Activated naive CD4-positive, alpha-beta T cell treated with anti-CD3 and anti-CD28 coated beads, Interleukin-2, amount 10 ng/mL, durations not matched to agents 7 days and 5 days (primary cell): ENCODE results near the gene CHST12.

Source experiments
- CTCF ChIA-PET: fragments of 350-600 bp; sonication (Branson Sonifier 250); formaldehyde crosslinking; loops from one replicate; lab custom pipeline; 2021; ENCODE audit warnings: antibody characterized with exemption; lab: Charles Lee
- DNase-seq: peaks from one replicate; pipeline ENCODE4 v3.0.0-alpha.2; 2020
- H3K27ac Mint-ChIP-seq: one replicate; pipeline ENCODE4 v1.8.0; 2021; ENCODE audit warnings: mild to moderate bottlenecking, moderate library complexity, mixed read lengths
- H3K27me3 Mint-ChIP-seq: one replicate; pipeline ENCODE4 v1.8.0; 2021; ENCODE audit warnings: mild to moderate bottlenecking, mixed read lengths
- H3K36me3 Mint-ChIP-seq: one replicate; pipeline ENCODE4 v1.8.0; 2021; ENCODE audit warnings: mixed read lengths
- H3K4me1 Mint-ChIP-seq: one replicate; pipeline ENCODE4 v1.8.0; 2021; ENCODE audit warnings: mixed read lengths
- H3K4me3 Mint-ChIP-seq: one replicate; pipeline ENCODE4 v1.8.0; 2021; ENCODE audit warnings: mild to moderate bottlenecking, moderate library complexity, mixed read lengths
- H3K9me3 Mint-ChIP-seq: one replicate; pipeline ENCODE4 v1.8.0; 2021; ENCODE audit warnings: mixed read lengths

CHST12 gene

DNA sequence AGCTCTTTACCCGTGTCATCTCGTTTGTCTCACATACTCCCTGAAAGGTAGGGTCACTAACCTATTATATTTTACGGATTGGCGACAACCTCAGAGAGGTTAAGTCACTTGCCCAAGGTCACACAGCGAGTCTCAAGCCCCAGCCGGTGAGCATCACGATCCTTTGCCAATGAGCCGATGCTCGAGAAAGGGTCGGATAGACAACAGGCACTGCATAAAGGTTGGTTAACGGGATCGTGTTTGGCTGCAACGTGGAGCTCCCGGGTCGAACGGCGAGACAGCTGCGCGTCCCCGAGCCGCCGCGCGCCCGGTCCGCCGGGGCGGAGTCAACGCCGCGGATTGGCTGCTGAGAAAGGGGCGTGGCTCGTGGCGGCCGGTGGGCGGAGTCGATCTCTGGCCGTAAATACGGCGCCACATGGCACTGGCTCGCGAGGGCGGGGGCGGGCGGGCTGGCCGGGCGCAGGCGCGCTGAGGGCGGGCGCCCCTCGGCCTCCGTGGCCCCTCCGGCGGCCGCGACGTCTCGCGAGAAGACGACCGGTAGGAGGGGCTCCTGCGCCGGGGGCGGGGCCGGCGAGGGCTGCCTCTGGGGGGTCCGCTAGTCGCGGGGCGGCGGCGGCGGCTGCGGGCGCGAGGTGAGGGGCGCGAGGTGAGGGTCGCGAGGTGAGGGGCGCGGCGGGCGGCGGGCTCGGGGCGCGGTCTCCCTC, at the start of gene CHST12:
CHST12 (plus strand) TSS at position 598 of the 704 bp plus-strand sequence. CDS start 29,029 bp downstream, outside the sequence.
- H3K4me3 Mint-ChIP-seq: peak within 1 kb of the TSS; percentile 74
- H3K27me3 Mint-ChIP-seq: peaks cover 6% of the 10 kb centered on the region
- peak; percentile 96 for DNase-seq
- CTCF ChIA-PET: interaction anchor here (1.2 kb wide), 1 partner anchor 49 kb away, joined by 3 read pairs; no protein-coding TSS in a partner anchor
- peaks cover 3% of the 10 kb centered on the region for H3K36me3 Mint-ChIP-seq
- peaks cover 52% of the 10 kb centered on the region for H3K4me1 Mint-ChIP-seq
- no peaks in the 10 kb centered on the region for H3K9me3 Mint-ChIP-seq
- peak within 1 kb of the TSS; percentile 94 for H3K27ac Mint-ChIP-seq

DNA sequence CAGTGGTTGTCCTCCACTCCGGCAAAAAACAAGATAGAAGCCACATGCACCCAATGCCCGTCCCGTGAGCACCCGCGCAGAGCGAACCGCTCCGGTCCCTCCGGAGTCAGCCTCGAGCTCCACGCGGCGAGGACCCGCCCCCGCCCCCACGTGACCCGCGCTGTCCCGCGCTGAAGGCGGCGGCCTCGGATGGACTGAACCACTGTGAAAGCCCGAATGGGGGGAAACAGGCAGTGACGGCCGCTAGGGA, 49.5 kb upstream of the CHST12 start:
- peak overlapping the region; percentile 98 for H3K27ac Mint-ChIP-seq
- H3K9me3 Mint-ChIP-seq: no peaks in the 10 kb centered on the region
- peak overlapping the region; percentile 79 for H3K4me3 Mint-ChIP-seq
- H3K27me3 Mint-ChIP-seq: no peaks in the 10 kb centered on the region
- peaks cover 7% of the 10 kb centered on the region for H3K36me3 Mint-ChIP-seq
- peaks cover 28% of the 10 kb centered on the region for H3K4me1 Mint-ChIP-seq
- CTCF ChIA-PET: interaction anchor here (1.2 to 1.9 kb wide), 4 partner anchors 49 to 196 kb away, joined by 3 to 6 read pairs (median 4); partner anchors contain the start of gene CHST12
- DNase-seq: peak; percentile 93

DNA sequence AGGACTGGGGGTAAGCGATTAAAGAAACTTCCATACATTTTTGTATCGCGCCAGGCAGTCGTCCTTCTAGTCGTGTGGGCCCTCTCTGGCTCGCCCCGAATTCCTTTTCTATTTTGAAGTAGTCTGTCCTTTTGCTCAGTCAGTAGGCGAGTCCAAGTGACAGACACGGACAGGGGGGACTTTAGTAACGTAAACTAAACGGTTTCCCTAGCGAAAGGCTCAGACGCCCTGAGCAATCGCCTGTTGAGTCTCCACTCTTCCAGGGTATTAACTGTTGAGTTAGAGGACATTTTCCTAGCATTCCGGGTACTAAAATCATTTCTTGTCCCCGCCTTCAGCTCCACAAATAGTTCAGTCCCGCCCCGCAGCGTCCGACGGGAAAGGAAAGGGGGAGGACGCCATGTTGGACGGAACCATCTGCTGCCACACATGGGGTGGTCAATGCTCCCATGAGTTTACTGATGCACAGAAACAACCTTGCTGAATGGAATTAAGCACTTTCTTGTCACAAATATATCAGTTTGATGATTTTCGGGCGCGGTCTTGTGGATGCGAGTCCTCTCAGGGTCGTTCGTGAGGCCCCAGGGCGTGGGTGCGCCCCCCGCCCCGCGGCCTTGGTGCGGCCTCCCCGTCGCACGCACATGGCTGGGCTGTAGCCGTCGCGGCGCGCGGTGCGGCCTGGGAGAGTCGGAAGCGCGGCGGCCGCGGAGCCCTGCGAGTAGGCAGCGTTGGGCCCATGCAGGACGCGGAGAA, 49.0 kb upstream of the CHST12 start, which contains the start of gene EIF3B:
EIF3B (plus strand) TSS at position 642 of the 753 bp plus-strand sequence; CDS start at position 737, 95 bp downstream.
- peaks cover 32% of the 10 kb centered on the region for H3K4me1 Mint-ChIP-seq
- H3K9me3 Mint-ChIP-seq: no peaks in the 10 kb centered on the region
- H3K36me3 Mint-ChIP-seq: peaks cover 10% of the 10 kb centered on the region
- CTCF ChIA-PET: interaction anchor here (1.2 to 1.9 kb wide), 4 partner anchors 49 to 197 kb away, joined by 3 to 6 read pairs (median 4); partner anchors contain the start of gene CHST12
- H3K4me3 Mint-ChIP-seq: peak within 1 kb of the TSS; percentile 83
- H3K27ac Mint-ChIP-seq: peak within 1 kb of the TSS; percentile 98
- DNase-seq: peak; percentile 92
- H3K27me3 Mint-ChIP-seq: no peaks in the 10 kb centered on the region

DNA sequence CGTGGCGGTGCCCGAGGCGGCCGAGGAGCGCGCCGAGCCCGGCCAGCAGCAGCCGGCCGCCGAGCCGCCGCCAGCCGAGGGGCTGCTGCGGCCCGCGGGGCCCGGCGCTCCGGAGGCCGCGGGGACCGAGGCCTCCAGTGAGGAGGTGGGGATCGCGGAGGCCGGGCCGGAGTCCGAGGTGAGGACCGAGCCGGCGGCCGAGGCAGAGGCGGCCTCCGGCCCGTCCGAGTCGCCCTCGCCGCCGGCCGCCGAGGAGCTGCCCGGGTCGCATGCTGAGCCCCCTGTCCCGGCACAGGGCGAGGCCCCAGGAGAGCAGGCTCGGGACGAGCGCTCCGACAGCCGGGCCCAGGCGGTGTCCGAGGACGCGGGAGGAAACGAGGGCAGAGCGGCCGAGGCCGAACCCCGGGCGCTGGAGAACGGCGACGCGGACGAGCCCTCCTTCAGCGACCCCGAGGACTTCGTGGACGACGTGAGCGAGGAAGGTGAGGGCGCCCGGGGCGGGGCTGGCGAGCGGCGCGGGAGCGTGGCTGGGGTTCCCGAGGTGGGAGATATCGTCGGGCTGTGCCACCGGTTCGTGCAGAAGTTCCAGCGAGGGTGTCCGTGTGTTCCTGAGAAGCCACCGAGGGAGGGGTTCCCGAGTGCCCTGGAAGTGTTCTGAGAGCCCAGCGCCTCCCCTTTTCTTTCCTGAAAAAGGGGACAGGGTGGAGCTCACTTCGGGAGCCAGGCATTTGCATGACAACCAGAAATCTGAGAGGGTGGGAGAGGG, 48.3 kb upstream of the CHST12 start:
- CTCF ChIA-PET: interaction anchor here (1.4 to 1.9 kb wide), 4 partner anchors 51 to 198 kb away, joined by 3 to 6 read pairs (median 4); no protein-coding TSS in a partner anchor
- peak; percentile 48 for DNase-seq
- no peaks in the 10 kb centered on the region for H3K27me3 Mint-ChIP-seq

DNA sequence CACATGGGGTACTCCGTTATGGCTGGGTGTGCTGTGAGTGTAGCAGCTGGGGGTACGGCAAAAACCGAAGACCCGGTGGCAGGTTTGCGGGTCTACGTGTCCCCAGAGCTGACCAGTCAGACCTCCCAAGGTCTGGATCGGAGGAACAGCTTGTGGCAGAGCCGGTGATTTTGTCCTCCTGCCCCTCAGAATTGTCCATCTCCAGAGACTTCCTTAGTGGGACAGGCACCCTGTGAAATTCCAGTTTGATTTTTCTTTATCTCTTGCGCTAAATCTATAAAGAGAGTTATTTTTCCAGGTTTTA, 47.8 kb upstream of the CHST12 start:
- Mint-ChIP-seq H3K27me3 (no peaks in the 10 kb centered on the region), H3K4me3 (peak overlapping the region; percentile 83), H3K36me3 (peaks cover 21% of the 10 kb centered on the region), H3K27ac (peak overlapping the region; percentile 92), H3K4me1 (peaks cover 44% of the 10 kb centered on the region), H3K9me3 (no peaks in the 10 kb centered on the region)
- no peak for DNase-seq
- CTCF ChIA-PET: interaction anchor here (1.6 kb wide), 1 partner anchor 114 kb away, joined by 5 read pairs; no protein-coding TSS in a partner anchor

More for the DNA sequence above, 48.3 kb upstream of the CHST12 start:
- Mint-ChIP-seq H3K27ac (peak overlapping the region; percentile 98), H3K9me3 (no peaks in the 10 kb centered on the region), H3K4me1 (peaks cover 38% of the 10 kb centered on the region), H3K36me3 (peaks cover 15% of the 10 kb centered on the region), H3K4me3 (peak overlapping the region; percentile 83)

DNA sequence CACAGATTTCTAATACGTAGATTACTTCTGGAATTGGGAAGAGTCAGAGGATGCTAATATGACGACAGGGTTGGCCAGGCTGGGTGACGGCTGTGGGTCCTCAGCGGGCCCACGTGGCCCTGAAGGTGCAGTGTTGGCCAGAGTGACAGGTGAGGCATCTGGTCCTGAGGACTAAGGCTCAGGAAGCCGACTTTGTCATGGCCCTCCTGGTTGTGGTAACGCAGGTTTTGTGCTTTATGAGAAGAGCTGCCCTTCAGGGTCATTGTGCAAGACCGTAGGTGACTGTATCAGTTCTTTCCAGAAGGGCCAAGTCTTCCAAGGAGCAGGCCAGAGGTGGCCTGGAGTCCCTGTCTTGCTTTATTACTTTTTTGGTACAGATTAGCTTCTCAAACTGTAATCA, 46.2 kb upstream of the CHST12 start:
- H3K9me3 Mint-ChIP-seq: no peaks in the 10 kb centered on the region
- CTCF ChIA-PET: no interaction called here
- H3K36me3 Mint-ChIP-seq: peaks cover 25% of the 10 kb centered on the region
- H3K4me1 Mint-ChIP-seq: peaks cover 45% of the 10 kb centered on the region
- H3K27me3 Mint-ChIP-seq: no peaks in the 10 kb centered on the region
- DNase-seq: no peak
- H3K4me3 Mint-ChIP-seq: peak overlapping the region; percentile 6
- no peak overlapping the region for H3K27ac Mint-ChIP-seq

DNA sequence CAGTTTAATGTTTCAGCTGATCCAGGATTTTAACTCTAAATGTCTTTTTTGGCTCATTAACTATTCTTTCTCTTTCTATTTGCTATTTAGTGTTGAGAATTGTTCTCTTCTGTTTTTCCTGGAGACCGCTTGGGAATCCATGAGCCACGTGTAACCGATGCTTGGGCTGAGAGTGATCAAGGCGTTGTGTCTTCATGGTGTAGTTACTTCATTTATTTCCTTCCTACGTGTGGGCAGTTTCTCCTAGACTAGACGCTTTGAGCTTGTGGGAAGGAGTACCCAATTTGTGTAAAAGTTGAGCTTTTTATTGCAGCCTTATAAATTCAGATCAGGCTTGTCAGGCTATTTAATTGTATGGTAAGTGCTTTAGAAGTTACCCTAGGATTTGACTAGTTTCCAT, 45.8 kb upstream of the CHST12 start:
- Mint-ChIP-seq H3K4me1 (peaks cover 44% of the 10 kb centered on the region), H3K36me3 (peaks cover 28% of the 10 kb centered on the region), H3K4me3 (peak overlapping the region; percentile 6), H3K9me3 (no peaks in the 10 kb centered on the region), H3K27me3 (no peaks in the 10 kb centered on the region), H3K27ac (peak overlapping the region; percentile 33)
- CTCF ChIA-PET: no interaction called here
- no peak for DNase-seq

DNA sequence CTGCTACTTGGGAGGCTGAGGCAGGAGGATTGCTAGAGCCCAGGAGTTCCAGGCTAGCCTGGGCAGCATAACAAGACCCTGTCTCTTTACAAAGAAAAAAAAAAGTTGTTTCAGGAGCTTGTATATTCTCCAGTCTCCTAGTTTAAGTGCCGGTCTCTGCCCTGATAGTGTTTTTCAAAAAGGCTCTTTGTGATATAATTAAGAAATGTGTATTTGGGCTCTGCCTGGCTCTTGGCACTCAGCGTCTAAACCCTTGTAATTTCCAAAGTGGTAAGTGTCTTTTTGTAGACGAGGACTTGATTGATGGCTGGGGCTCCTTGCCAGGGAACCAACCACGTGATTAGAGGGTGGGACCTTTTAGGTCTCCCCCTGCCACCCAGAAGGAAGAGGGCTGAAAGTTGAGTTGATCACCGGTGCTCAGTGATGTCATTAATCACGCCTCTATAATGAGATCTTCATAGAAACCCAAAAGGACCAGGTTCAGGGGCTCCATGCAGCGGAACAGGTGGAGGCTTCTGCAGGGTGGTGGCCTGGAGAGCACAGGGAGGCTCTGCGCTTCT, 44.4 kb upstream of the CHST12 start:
- DNase-seq: no peak
- H3K36me3 Mint-ChIP-seq: peaks cover 40% of the 10 kb centered on the region
- H3K27ac Mint-ChIP-seq: no peak overlapping the region
- no peaks in the 10 kb centered on the region for H3K9me3 Mint-ChIP-seq
- CTCF ChIA-PET: no interaction called here
- H3K4me1 Mint-ChIP-seq: peaks cover 36% of the 10 kb centered on the region
- no peak overlapping the region for H3K4me3 Mint-ChIP-seq
- H3K27me3 Mint-ChIP-seq: no peaks in the 10 kb centered on the region

DNA sequence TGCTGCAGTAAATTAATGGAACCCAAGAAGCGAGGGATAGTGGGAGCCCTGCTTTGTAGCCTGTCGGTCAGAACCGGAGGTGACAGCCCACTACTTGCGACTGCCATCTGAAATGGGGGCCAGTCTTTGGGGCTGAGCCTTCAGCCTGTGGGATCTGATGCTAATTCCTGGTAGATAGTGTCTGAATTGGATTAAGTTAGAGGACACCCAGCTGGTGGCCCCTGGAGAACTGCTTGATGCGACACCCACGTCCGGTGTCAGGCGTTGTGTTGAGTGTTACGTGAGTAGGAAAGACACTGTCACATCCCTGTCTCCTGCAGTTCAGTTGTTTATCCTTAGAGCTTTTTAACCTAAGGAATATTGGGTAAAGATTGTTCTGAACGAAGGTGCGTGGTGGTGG, 43.8 kb upstream of the CHST12 start:
- Mint-ChIP-seq H3K27me3 (no peaks in the 10 kb centered on the region), H3K4me3 (no peak overlapping the region), H3K9me3 (no peaks in the 10 kb centered on the region), H3K4me1 (peaks cover 36% of the 10 kb centered on the region), H3K36me3 (peaks cover 46% of the 10 kb centered on the region), H3K27ac (no peak overlapping the region)
- CTCF ChIA-PET: no interaction called here
- DNase-seq: no peak

DNA sequence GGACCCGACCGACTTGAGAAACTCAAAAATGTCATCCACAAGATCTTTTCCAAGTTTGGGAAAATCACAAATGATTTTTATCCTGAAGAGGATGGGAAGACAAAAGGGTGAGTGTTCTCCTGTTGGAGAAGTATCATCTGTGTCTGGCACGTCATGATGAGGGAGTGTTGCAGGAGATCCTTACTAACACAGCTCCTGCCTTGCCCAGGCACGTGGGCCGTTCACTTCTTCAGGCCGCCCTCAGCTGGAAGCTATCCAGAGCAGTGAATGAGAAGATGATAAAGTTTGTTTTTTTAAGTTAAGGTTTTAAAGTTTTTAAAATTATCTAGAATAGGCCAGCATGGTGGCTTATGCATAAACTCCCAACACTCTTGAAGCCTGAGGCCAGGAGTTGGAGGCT, 42.6 kb upstream of the CHST12 start:
- Mint-ChIP-seq H3K27me3 (no peaks in the 10 kb centered on the region), H3K4me1 (peaks cover 35% of the 10 kb centered on the region), H3K4me3 (no peak overlapping the region), H3K36me3 (peaks cover 53% of the 10 kb centered on the region), H3K27ac (peak overlapping the region; percentile 21), H3K9me3 (no peaks in the 10 kb centered on the region)
- no peak for DNase-seq
- CTCF ChIA-PET: no interaction called here

DNA sequence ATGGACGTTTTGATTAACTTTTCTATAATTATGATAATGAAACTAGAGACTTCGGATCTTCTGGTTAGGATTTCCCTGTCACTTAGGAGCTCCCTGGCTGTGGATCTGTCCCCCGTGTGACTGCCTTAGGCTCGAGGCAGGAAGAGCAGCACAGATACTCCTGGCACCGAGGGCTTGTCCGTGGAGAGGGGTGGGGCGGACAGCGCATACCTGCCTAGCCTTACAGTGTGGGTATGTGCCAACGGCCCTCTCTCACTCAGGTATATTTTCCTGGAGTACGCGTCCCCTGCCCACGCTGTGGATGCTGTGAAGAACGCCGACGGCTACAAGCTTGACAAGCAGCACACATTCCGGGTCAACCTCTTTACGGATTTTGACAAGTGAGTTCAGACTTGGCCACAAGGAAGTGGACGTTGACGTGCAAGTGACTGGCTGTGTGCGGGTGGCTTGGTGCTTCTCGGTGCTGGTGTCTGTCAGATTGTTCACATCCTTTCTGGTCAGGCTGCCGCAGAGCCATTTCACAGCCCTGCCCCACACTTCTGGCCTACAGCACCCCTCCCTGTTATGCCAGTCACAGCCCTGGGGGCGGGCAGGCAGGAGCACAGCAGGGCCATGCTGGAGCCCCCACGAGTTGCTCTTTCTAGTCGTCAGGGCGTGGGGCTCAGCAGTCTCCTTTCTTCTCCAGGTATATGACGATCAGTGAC, 40.9 kb upstream of the CHST12 start:
- CTCF ChIA-PET: no interaction called here
- Mint-ChIP-seq H3K4me3 (no peak overlapping the region), H3K36me3 (peaks cover 63% of the 10 kb centered on the region), H3K27ac (no peak overlapping the region), H3K4me1 (peaks cover 23% of the 10 kb centered on the region), H3K27me3 (no peaks in the 10 kb centered on the region), H3K9me3 (no peaks in the 10 kb centered on the region)
- no peak for DNase-seq

DNA sequence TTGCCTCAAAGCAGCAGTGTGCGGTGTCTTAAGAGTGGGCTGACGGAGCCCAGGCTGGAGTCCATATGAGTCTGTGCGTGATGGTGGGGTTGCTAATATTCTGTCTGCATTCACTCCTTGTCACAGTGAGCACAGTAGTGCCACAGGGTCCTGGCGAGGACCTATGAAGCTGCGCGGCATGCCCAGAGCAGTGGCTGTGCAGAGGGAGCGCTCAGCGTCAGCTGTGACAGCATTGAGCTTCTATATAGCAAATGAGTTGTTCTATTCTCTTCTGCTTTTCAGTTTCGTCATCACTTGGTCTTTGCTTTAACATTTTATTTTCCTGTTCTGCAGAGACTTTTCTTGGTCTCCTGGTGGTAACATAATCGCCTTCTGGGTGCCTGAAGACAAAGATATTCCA, 34.3 kb upstream of the CHST12 start:
- H3K27me3 Mint-ChIP-seq: no peaks in the 10 kb centered on the region
- H3K4me1 Mint-ChIP-seq: no peaks in the 10 kb centered on the region
- no peak overlapping the region for H3K4me3 Mint-ChIP-seq
- H3K27ac Mint-ChIP-seq: no peak overlapping the region
- H3K9me3 Mint-ChIP-seq: no peaks in the 10 kb centered on the region
- CTCF ChIA-PET: no interaction called here
- peaks cover 63% of the 10 kb centered on the region for H3K36me3 Mint-ChIP-seq
- no peak for DNase-seq

DNA sequence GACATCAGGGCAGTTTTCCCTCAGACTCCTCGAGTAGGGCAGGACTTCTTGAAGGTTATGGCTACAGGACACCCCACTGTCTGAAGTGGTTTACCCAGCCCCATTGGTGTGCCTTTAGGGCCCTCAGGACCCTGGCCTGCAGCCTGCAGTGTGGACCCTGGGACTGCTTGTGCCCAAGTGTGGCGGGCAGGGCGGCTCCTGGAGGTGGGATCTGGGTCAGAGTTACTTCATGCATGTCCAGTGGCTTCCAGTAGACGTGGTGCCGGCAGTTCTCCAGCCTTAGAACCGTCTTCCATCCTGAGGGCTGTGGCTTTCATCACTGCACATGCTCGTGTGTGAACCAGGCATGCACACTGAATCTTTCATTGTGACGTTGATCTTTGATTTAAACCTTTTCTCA, 32.1 kb upstream of the CHST12 start:
- no peaks in the 10 kb centered on the region for H3K9me3 Mint-ChIP-seq
- no peak overlapping the region for H3K4me3 Mint-ChIP-seq
- H3K36me3 Mint-ChIP-seq: peaks cover 60% of the 10 kb centered on the region
- no peak overlapping the region for H3K27ac Mint-ChIP-seq
- no peak for DNase-seq
- H3K4me1 Mint-ChIP-seq: no peaks in the 10 kb centered on the region
- CTCF ChIA-PET: no interaction called here
- H3K27me3 Mint-ChIP-seq: no peaks in the 10 kb centered on the region
